ENCODE data around the gene OXER1.
"Not testable (repeated sequence)": the region's sequence is repeated elsewhere in the genome, so short reads cannot be mapped to it uniquely, and the experiment has no call there.

The OXER1 gene

DNA sequence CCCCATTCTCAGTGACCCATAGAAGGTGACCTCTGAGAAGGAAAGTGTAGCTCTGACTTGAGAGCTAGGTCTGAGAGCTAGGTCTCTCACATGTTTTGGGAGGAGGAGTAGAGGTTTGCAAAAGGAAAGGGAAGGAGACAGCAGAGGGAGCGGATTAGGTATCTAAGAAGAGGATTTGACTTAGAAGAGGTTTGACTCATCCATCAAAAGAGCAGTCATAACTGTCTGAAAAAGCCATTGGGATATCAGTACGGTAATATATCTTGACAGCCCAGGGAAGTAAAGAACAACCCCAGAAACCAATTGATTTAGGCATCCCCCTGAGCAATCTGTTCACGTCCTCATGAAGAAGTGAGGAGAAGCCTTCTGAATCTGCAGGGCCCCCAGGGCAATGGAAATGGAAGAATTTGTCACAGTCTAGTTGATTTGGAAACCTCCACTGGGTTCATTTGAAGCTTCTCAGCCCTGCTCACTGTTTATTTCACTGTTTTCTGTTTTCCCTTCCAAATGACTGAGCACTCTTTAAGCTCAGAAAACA, 19.3 kb downstream of the OXER1 start:
- no peak for DNase-seq

DNA sequence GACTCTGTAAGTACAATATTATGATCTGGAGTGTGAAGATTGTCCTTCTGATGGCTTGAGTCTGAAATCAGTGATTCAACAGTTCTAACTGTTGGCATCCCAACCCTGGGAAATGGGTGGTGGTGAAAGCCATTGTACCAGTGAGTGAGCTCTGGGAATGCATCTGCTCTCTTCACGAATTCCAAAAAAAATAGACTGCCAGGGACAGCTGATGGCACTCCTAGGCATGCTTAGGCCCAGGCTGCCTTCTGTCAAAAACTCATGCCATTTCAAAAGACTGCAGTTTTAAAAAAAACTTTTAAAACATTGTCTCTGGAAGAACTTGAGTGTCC, 20.3 kb downstream of the OXER1 start:
- DNase-seq = no peak

DNA sequence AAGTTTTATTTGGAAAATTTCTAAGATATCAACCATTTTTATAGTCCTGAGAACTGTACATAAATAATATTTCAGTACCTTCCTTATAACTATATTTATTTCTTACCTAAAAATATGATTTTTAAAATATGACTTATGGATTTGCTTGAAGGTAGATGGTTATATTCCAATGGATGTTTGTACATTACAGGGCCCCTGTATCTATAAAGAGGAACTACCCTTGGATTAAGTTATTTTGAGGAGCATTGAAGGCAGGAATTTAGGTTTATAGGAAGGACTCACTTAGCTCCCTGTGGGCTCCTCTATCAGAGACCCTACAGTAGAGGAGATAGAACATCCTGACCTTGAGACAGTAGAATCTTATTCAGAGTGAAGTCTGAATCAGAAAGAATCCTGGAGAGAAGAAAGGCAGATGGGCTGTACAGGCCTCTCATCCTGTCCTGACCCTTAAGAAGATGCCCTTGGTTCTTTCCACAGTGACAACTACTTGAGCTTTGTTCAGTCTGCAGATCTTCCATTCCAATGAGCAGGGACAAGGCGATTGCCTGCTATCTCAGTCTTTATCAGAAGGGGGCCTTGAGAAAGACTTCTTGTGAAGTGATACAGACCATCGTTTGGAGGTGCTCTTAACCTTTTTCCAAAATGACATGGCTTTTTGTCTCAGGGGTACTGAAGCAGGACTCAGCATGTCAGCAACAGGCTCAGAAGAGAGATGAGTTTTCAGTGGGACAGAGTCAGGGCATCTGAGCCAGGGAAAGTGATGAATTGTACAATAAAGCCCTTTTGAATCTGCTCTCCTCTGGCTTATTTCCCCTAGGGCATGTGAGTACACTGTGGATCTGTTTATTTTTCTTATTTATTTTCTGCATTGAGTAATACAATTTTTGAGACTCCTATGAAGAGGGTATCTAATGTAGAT, 20.9 kb downstream of the OXER1 start:
- no peak for DNase-seq

DNA sequence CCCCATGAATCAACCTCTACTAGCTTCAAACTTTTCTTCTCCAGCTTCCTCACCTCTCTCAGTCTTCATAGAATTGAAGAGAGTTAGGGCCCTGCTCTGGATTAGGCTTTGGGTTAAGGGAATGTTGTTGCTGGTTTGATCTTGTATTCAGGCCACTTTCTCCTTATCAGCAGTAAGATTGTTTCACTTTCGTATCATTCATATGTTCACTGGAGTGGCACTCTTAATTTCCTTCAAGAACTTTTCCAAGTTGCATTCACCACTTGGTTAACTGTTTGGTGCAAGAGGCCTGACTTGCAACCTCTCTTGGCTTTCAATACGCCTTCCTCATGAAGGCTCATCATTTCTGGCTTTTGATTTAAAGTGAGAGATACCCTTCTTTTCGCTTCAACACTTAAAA, 22.8 kb downstream of the OXER1 start:
- DNase-seq = no peak

DNA sequence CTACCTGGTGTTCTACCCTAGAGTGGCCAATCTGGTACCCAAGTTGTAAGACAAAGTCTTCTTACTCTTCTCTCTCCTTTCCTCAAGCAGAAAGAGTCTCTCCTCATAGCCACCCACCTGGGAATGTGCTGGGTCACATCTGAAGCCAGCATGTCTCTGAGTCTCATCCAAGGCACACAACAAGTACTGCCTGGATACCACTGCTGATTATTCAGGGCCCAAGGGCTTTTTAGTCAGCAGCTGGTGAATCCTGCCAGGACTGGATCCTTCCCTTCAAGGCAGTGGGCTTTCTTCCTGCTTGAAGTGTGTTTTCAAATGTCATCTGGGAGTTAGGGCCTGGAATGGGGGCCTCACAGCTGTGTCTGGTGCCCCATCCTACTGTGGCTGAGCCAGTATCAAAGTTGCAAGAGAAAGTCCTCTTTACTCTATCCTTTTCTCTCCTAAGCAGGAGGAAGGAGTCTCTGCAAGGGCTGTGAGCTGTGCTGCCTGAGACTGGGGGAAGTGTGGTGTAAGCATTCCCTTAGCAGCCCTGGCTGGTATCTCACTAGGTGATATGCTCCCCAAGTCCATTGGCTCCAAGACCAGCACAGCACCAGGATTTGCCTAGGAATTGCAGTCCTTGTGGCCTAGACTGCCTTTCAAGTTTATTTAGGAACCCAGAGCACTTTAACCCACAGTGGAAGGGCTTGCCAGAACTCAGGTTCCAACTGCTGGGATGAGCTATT, 27.2 kb downstream of the OXER1 start:
- no peak for DNase-seq

DNA sequence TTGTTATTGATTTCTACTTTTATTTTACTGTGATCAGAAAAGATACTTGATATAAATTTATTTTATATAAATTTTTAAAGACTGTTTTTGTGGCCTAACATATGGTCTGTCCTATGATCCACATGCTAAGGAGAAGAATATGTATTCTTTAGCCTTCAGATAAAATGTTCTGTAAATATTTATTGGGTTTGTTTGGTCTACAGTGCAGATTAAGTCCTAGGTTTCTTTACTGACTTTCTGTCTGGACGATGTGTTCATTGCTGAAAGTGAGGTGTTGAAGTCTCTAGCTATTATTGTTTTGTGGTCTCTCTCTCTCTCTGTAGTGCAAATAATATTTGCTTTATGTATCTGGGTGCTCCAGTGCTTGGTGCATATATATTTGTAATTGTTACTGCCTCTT, 30.1 kb downstream of the OXER1 start:
- DNase-seq = no peak

DNA sequence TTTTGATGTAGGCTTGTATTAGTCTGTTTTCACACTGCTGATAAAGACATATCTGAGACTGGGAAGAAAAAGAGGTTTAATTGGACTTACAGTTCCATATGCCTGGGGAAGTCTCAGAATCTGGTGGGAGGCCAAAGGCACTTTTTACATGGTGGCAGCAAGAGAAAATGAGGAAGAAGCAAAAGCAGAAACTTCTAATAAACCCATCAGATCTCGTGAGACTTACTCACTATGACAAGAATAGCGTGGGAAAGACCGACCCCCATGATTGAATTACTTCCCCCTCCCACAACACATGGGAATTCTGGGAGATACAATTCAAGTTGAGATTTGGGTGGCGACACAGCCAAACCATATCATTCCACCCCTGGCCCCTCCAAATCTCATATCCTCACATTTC, 32.6 kb downstream of the OXER1 start:
- DNase-seq = not testable (repeated sequence)

DNA sequence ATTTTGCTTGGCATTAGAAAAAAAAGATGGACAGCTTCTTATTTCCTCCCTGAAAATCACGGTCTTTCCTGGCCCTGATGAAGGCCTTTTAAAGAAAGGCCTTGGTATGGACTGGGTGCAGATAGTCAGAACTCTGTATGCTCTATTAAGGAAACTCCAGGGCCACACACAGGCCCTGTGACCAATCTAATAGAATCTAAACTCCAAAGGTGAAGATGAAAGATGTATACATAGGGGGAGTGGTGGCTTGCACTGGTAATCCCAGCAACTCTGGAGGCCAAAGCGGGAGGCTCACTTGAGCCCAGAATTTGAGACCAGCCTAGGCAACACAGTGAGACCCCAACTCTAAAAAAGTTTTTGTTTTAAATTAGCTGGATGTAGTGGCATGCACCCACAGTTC, 37.3 kb downstream of the OXER1 start:
- no peak for DNase-seq

DNA sequence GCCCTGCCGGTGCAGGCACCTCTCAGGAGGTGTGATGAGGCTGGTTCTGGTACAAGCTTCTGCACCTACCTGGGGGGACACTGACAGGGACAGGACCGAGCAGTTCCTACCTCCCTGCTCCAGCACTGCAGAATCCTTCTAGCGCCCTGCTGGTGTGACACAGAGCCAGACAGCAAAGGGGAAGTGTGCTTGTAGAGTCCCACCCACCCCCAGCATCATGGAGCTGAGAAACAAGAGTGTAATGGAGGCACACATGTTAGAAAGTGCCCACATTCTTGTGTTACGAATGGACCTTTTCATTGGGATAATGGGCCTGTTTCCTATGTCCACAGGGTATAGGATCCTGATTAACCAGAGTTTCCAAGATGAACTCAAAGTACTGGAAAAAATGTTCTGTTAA, 38.3 kb downstream of the OXER1 start:
- no peak for DNase-seq

DNA sequence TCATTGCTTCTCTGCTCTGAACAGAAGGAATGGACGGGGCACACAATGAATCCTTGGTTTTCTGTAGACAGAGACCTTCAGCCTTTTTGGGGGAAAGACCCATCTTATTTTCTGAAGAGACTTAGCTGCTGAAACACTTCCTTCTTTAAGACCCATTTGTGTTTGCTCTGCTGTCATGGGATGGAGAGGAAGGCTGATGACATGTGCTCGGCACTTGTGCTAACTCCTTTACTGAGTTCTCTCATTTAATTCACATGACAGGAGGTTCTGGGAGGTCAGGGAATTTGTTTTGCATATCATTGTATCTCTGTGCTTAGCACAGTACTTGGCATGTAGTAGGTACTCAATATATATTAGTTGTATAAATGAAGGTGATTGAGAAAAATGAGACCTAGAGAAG, 39.0 kb downstream of the OXER1 start:
- no peak for DNase-seq

DNA sequence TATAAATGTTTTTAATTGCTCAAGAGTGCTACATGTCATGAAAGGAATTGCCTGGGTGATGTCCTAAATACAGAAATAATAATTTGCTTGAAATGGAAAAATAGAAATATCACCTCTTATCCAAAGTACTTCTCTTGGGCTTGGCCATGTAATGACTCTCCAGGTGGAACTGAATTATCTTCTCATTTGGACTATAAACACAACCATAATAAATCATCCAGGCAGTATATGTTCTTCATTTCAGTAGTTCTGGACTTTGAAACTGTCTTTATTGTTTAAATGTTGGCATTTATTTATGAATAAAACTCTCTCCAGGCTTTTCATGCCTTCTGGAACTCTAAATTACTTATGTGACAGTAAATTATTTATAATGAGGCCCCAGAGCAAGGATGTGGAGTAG, 40.5 kb downstream of the OXER1 start:
- no peak for DNase-seq

DNA sequence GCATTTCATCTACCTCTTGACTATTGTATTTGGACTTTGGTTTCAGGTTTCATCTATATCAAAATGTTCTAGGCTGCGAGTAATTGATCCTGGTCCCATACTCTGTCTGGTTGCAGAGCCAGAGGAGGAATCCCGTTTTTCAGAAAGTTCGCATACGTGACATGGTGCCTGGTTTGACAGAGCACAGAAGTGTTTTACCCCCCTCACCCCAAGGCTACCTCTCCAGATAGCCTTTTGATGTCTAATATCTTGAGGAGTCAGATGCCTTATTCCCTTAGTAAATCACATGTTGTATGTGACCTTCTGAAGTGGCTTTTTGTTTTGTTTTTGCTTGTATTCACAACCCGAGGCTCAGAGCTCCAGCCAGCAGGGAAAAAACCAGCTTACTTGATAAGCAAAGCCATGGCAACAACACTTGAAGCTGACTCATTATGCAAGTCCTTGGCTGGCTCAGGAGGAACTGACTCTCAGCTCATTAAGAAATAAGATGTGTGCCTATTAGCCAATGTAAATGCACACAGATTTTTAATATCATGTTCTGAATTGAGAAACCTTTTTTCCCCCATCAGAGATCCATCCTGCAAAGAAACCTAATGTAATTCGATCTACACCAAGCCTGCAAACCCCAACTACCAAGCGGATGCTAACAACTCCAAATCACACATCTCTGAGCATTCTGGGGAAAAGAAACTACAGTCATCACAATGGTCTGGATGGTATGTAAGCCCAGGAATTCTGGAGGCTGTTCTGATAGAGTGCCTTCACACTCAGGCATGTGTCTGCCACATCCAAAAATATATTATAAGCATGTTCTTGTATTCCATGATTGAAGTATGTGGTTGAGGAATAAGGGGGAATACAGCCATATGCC, 41.4 kb downstream of the OXER1 start:
- no peak for DNase-seq

DNA sequence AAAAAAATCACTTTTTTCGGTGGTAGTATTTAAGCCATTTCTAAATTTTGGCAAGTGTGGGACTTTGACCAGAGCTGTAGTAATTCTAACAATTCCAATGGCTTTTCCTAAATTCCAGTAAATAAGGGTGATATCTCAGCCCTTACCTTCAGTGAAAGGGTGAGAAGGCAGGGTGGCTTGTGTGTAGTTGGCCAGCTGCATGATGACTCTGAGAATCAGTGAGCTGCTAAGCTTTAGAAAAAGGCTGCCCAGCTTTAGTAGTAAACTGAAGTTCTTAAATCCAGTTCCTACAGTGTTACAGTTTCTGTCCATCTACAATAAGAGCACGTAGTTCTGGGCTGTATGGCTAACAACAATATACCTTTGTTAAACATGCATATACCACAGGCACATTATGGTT, 42.0 kb downstream of the OXER1 start:
- DNase-seq = no peak

DNA sequence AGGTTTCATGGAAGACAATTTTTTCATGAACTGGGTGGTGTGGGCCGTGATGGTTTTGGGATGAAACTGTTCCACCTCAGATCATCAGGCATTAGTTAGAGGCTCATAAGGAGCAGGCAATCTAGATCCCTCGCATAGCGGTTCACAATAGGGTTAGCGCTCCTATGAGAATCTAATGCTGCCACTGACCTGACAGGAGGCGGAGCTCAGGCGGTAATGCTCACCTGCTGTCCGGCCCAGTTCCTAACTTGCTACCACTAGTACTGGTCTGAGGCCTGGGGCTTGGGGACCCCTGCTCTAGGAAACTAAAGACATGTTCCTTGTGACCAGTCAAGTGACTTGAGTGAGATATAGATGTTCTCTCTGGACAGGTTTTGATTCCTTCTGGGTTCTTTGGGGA, 49.2 kb downstream of the OXER1 start:
- DNase-seq = no peak

DNA sequence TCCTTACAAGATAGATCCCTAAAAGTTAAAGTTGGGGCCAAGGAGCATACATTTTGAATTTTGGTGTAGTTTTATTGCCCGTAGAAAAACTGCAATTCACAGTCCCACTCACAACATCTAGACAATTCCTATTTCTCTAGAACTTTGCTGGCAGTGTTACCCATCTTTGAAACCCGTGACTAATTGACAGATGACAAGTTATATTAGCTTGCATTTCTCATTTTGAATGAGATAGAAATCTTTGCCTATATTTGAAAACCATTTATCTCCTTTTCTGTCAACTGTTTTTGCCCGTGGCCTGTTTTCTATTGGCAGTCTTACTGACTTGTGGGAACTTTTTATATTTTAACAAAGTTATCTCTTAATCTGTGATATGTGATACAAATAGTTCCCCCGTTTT, 50.0 kb downstream of the OXER1 start:
- DNase-seq = no peak

DNA sequence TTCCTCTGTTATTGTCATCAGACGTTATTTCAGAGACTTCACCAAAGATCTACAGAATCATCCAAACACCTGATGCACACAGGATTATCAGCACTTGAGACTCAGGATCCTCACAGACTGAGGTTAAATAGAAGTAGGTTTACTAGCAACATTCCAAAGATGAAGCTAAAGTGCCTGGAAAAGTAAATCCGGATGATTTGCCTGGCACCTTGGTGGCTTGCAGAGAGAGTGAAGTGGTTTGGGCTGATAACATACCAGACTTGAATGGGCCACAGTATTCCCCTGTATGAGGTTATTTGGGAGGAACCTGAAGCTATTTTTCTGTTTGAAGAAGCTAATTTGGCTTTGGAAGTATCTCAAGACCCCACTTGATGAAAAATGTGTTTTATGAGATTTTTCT, 51.0 kb downstream of the OXER1 start:
- no peak for DNase-seq

Data from cortex of kidney (tissue), 1 donor.